HepG2 (cell line): ENCODE data around the gene GATM. TPM values are rescaled to one million over a fixed set of nuclear protein-coding genes. Genes with fewer than 3 reads are reported as not detected.

Source experiments
- ATF7-NPFF ChIP-seq: sonication (generic); formaldehyde crosslinking; IDR thresholded peaks from 2 replicates; pipeline ENCODE4 v1.8.1; 2023; ENCODE audit warnings: mild to moderate bottlenecking, low read depth, missing genetic modification reagents, moderate library complexity
- BORCS8-MEF2B ChIP-seq: sonication (generic); formaldehyde crosslinking; IDR thresholded peaks from 2 replicates; pipeline ENCODE4 v1.8.0; 2022; ENCODE audit warnings: mild to moderate bottlenecking, missing genetic modification reagents
- CENPT ChIP-seq: sonication (generic); formaldehyde crosslinking; IDR thresholded peaks from 2 replicates; pipeline ENCODE4 v1.8.0; 2022; ENCODE audit warnings: low read depth, mild to moderate bottlenecking, moderate library complexity, missing genetic modification reagents
- EHMT2 ChIP-seq: fragments of 200-600 bp; sonication (generic); IDR thresholded peaks from 2 replicates; pipeline ENCODE4 v1.7.0; 2017; ENCODE audit warnings: antibody characterized with exemption, low read depth, low read length, borderline replicate concordance
- GATAD2A ChIP-seq: IDR thresholded peaks from 2 replicates; pipeline ENCODE4 v1.6.1; 2016
- HDAC1 ChIP-seq: sonication (generic); formaldehyde crosslinking; IDR thresholded peaks from 2 replicates; pipeline ENCODE4 v1.5.1; 2020; ENCODE audit warnings: mild to moderate bottlenecking, missing genetic modification reagents
- HDAC2 ChIP-seq: sonication (generic); formaldehyde crosslinking; IDR thresholded peaks from 2 replicates; pipeline ENCODE4 v1.4.0; 2020; ENCODE audit warnings: missing genetic modification reagents
- HHEX ChIP-seq: IDR thresholded peaks from 2 replicates; pipeline ENCODE4 v1.6.1; 2016; ENCODE audit warnings: control low read depth
- HIVEP1 ChIP-seq: sonication (generic); formaldehyde crosslinking; IDR thresholded peaks from 2 replicates; pipeline ENCODE4 v1.4.0; 2020; ENCODE audit warnings: mild to moderate bottlenecking, missing genetic modification reagents
- HNF4A ChIP-seq: sonication (generic); formaldehyde crosslinking; IDR thresholded peaks from 2 replicates; pipeline ENCODE4 v1.4.0; 2020; ENCODE audit warnings: missing genetic modification reagents
- KLF13 ChIP-seq: sonication (generic); formaldehyde crosslinking; IDR thresholded peaks from 2 replicates; pipeline ENCODE4 v1.4.0; 2020; ENCODE audit warnings: mild to moderate bottlenecking, missing genetic modification reagents
- PPARG ChIP-seq: conservative IDR thresholded peaks from 2 replicates; pipeline ENCODE4 v1.6.1; 2016; ENCODE audit warnings: missing biosample characterization, missing genetic modification reagents
- PRDM10 ChIP-seq: sonication (generic); formaldehyde crosslinking; IDR thresholded peaks from 2 replicates; pipeline ENCODE4 v1.4.0; 2020; ENCODE audit warnings: low read depth, missing genetic modification reagents
- RXRB ChIP-seq: IDR thresholded peaks from 2 replicates; pipeline ENCODE4 v1.6.1; 2016; ENCODE audit warnings: borderline replicate concordance, missing genetic modification reagents, missing compliant biosample characterization
- SMAD1 ChIP-seq: sonication (generic); formaldehyde crosslinking; IDR thresholded peaks from 2 replicates; pipeline ENCODE4 v1.4.0; 2020; ENCODE audit warnings: missing genetic modification reagents, low read depth, mild to moderate bottlenecking, borderline replicate concordance
- SMAD9 ChIP-seq: sonication (generic); formaldehyde crosslinking; IDR thresholded peaks from 2 replicates; pipeline ENCODE4 v1.5.1; 2020; ENCODE audit warnings: mild to moderate bottlenecking, missing genetic modification reagents
- SP140L ChIP-seq: sonication (generic); formaldehyde crosslinking; IDR thresholded peaks from 2 replicates; pipeline ENCODE4 v1.4.0; 2020; ENCODE audit warnings: missing genetic modification reagents, borderline replicate concordance
- TEAD2 ChIP-seq: sonication (generic); formaldehyde crosslinking; IDR thresholded peaks from 2 replicates; pipeline ENCODE4 v1.9.0; 2021; ENCODE audit warnings: missing genetic modification reagents
- TRAFD1 ChIP-seq: sonication (generic); formaldehyde crosslinking; IDR thresholded peaks from 2 replicates; pipeline ENCODE4 v1.5.1; 2020; ENCODE audit warnings: missing genetic modification reagents, mild to moderate bottlenecking, borderline replicate concordance
- U2AF1 ChIP-seq: fragments of 200-400 bp; formaldehyde crosslinking; optimal IDR thresholded peaks from 2 replicates; pipeline ENCODE3; 2017; ENCODE audit warnings: mild to moderate bottlenecking, low read depth, low read length
- ZBTB14 ChIP-seq: sonication (generic); formaldehyde crosslinking; IDR thresholded peaks from 2 replicates; pipeline ENCODE4 v1.4.0; 2020; ENCODE audit warnings: missing genetic modification reagents
- ZXDC ChIP-seq: sonication (generic); formaldehyde crosslinking; IDR thresholded peaks from 2 replicates; pipeline ENCODE4 v1.5.0; 2020; ENCODE audit warnings: mild to moderate bottlenecking, missing genetic modification reagents
- polyA plus RNA-seq, 8 experiments: library from polyadenylated mRNA; depleted of rRNA in 3 of 8; stranded (reverse) in 7 of 8; unstranded in 1 of 8; fragments of >200 nt; fragmentation: Illumina TruSeq in 4 of 8; extraction: Trizol in 4 of 8; gene quantifications; 2 replicates each; pipeline versions ENCODE4 v1.2.1 to v1.2.3, GENCODE V29; 2011 to 2016; ENCODE audit warnings: low read depth in 4 of 8, missing spikeins in 1 of 8, mixed read lengths in 1 of 8; ENCODE audit not compliant: insufficient read depth in 1 of 8
- total RNA-seq, 5 experiments: library from RNA; depleted of rRNA; stranded (reverse); fragments of >200 nt; fragmentation: Illumina TruSeq; extraction: Trizol; gene quantifications; 2 replicates each; pipeline ENCODE4 v1.2.3, GENCODE V29; 2016; ENCODE audit warnings: low read depth in 1 of 5

GATM gene
- total and polyA plus RNA-seq, 2 of the 13 experiments (the other 11 are each of a cell fraction or from before 2014, with no cell fraction given), result 2.1 to 16.8 TPM

GRCh38 chr15:45340429-45340828 lies 37.9 kb downstream of the GATM start (continued):
- TF ChIP-seq ZXDC (CRISPR knock-in tag), result no peak
- peak; percentile 50; the same call in 1 of the 2 replicates for TF ChIP-seq PPARG (CRISPR knock-in tag)
- TF ChIP-seq TEAD2 (CRISPR knock-in tag), result no peak
- peak; percentile 20; the same call in 1 of the 2 replicates for TF ChIP-seq GATAD2A
- no peak for TF ChIP-seq EHMT2
- TF ChIP-seq U2AF1, result no peak
- TF ChIP-seq HDAC2, result no peak
- no peak for TF ChIP-seq HIVEP1
- TF ChIP-seq PRDM10 (CRISPR knock-in tag), result peak; percentile 61; the same call in 1 of the 2 replicates
- TF ChIP-seq SMAD9 (CRISPR knock-in tag), result no peak
- TF ChIP-seq TRAFD1 (CRISPR knock-in tag), result no peak
- no peak for TF ChIP-seq CENPT (CRISPR knock-in tag)
- TF ChIP-seq KLF13, result no peak
- no peak for TF ChIP-seq BORCS8-MEF2B (CRISPR knock-in tag)
- TF ChIP-seq ZBTB14 (CRISPR knock-in tag), result no peak
- no peak for TF ChIP-seq SP140L (CRISPR knock-in tag)
- peak; percentile 69 for TF ChIP-seq HNF4A (CRISPR knock-in tag)
- no peak for TF ChIP-seq HDAC1 (CRISPR knock-in tag)
- no peak for TF ChIP-seq SMAD1 (CRISPR knock-in tag)
- 0 out of 2 replicates have a peak, but pooled peaks have one; percentile 21 for TF ChIP-seq RXRB (CRISPR knock-in tag)
- TF ChIP-seq HHEX (CRISPR knock-in tag), result no peak
- no peak for TF ChIP-seq ATF7-NPFF (CRISPR knock-in tag)
